GM23248 (cell line): ENCODE measurements around the gene MX2. TPM values are rescaled to one million over a fixed set of nuclear protein-coding genes. Genes with fewer than 3 reads are reported as not detected.

ENCODE experiments used
- DNase-seq: peaks from one replicate; pipeline ENCODE4 v3.0.0-alpha.2; 2015
- H2AFZ ChIP-seq: fragments of 200-600 bp; sonication (generic); 2 replicates; pipeline ENCODE4 v1.6.1; 2016; ENCODE audit warnings: antibody characterized with exemption
- H3F3A ChIP-seq: fragments of 200-600 bp; sonication (generic); 2 replicates; pipeline ENCODE4 v1.6.1; 2016; ENCODE audit warnings: mild to moderate bottlenecking, antibody characterized with exemption, mixed run types; ENCODE audit not compliant: insufficient read depth
- H3K27ac ChIP-seq: fragments of 200-600 bp; sonication (generic); 2 replicates; pipeline ENCODE4 v1.5.1; 2016; ENCODE audit warnings: mild to moderate bottlenecking
- H3K27me3 ChIP-seq: fragments of 200-600 bp; sonication (generic); replicated peaks from 2 replicates; pipeline ENCODE4 v1.6.1; 2016; ENCODE audit warnings: mild to moderate bottlenecking; ENCODE audit not compliant: insufficient read depth
- H3K36me3 ChIP-seq: fragments of 200-600 bp; sonication (generic); 2 replicates; pipeline ENCODE4 v1.6.1; 2016; ENCODE audit warnings: low read depth, mild to moderate bottlenecking
- H3K4me1 ChIP-seq: fragments of 200-600 bp; sonication (generic); 2 replicates; pipeline ENCODE4 v1.6.1; 2016; ENCODE audit warnings: mild to moderate bottlenecking; ENCODE audit not compliant: insufficient read depth
- H3K4me2 ChIP-seq: fragments of 200-600 bp; sonication (generic); one replicate; pipeline ENCODE4 v1.6.1; 2016; ENCODE audit warnings: mild to moderate bottlenecking; ENCODE audit not compliant: unreplicated experiment
- H3K4me3 ChIP-seq: fragments of 200-600 bp; sonication (generic); 2 replicates; pipeline ENCODE4 v1.5.1; 2016; ENCODE audit warnings: mild to moderate bottlenecking
- H3K79me2 ChIP-seq: fragments of 200-600 bp; sonication (generic); 2 replicates; pipeline ENCODE4 v1.6.1; 2016; ENCODE audit warnings: mild to moderate bottlenecking; ENCODE audit not compliant: insufficient read depth
- H3K9ac ChIP-seq: fragments of 200-600 bp; sonication (generic); 2 replicates; pipeline ENCODE4 v1.6.1; 2016; ENCODE audit warnings: mild to moderate bottlenecking
- H3K9me2 ChIP-seq: fragments of 200-600 bp; sonication (generic); 2 replicates; pipeline ENCODE4 v1.6.1; 2016; ENCODE audit warnings: mixed run types, mild to moderate bottlenecking, moderate library complexity; ENCODE audit not compliant: insufficient read depth
- H3K9me3 ChIP-seq: fragments of 200-600 bp; sonication (generic); one replicate; pipeline ENCODE4 v1.6.1; 2017; ENCODE audit warnings: low read depth
- H4K20me1 ChIP-seq: fragments of 200-600 bp; sonication (generic); 2 replicates; pipeline ENCODE4 v1.6.0; 2016; ENCODE audit not compliant: insufficient read depth
- EZH2 ChIP-seq: fragments of 200-600 bp; sonication (generic); IDR thresholded peaks from 2 replicates; pipeline ENCODE4 v1.6.1; 2018; ENCODE audit warnings: antibody characterized with exemption, mild to moderate bottlenecking; ENCODE audit not compliant: insufficient read depth, poor library complexity, severe bottlenecking
- EZH2phosphoT487 ChIP-seq: fragments of 200-600 bp; sonication (generic); IDR thresholded peaks from 2 replicates; pipeline ENCODE4 v1.6.1; 2018; ENCODE audit warnings: antibody characterized with exemption, moderate library complexity, mild to moderate bottlenecking, low read depth; ENCODE audit not compliant: insufficient read depth
- WGBS, 2 experiments: methylation state at CpG; one replicate each; pipeline ENCODE4 v1.1.6; 2015 to 2017; ENCODE audit warnings: low lambda C conversion rate in 2 of 2, low coverage in 1 of 2; ENCODE audit errors: missing lambda C conversion rate in 2 of 2; 5-methylcytosine and 5-hydroxymethylcytosine counted together
- in situ Hi-C: fragments of 300-500 bp; cut with MboI; formaldehyde crosslinking; loops from 2 replicates; pipeline ENCODE4 v1.15.0; 2020
- polyA plus RNA-seq: library from polyadenylated mRNA; unstranded; fragments of >200 nt; fragmentation: Nextera tagmentation; extraction: Ambion mirVana; gene quantifications from 2 replicates; pipeline ENCODE4 v1.2.1, GENCODE V29; 2016
- total RNA-seq: library from RNA; depleted of rRNA; stranded (reverse); fragments of >200 nt; shearing (Covaris generic); gene quantifications from 2 replicates; pipeline ENCODE4 v1.2.3, GENCODE V29; 2014

The MX2 gene
- total and polyA plus RNA-seq, 2 experiments from 2014 or later, result 0.54 to 0.85 TPM

GRCh38 chr21:41319273-41319672 is 42.6 kb upstream of the MX2 start:
- Histone ChIP-seq H3K4me1 (no peaks in the 10 kb centered on the region), H3K27ac (no peak overlapping the region), H3K4me3 (no peak overlapping the region), H3F3A (no peaks in the 10 kb centered on the region), H2AFZ (no peak overlapping the region), H3K79me2 (no peaks in the 10 kb centered on the region), H3K4me2 (no peak overlapping the region), H4K20me1 (no peaks in the 10 kb centered on the region), H3K27me3 (peaks cover 45% of the 10 kb centered on the region), H3K9me2 (no peaks in the 10 kb centered on the region), H3K9me3 (no peaks in the 10 kb centered on the region), H3K9ac (no peak overlapping the region), H3K36me3 (no peaks in the 10 kb centered on the region)
- 48 to 62% methylated on average over 7 of the region's 7 CpGs for WGBS, 2 experiments
- in situ Hi-C loops, result no loop called here
- TF ChIP-seq EZH2, result no peak
- no peak for TF ChIP-seq EZH2phosphoT487
- DNase-seq, result no peak

DNA sequence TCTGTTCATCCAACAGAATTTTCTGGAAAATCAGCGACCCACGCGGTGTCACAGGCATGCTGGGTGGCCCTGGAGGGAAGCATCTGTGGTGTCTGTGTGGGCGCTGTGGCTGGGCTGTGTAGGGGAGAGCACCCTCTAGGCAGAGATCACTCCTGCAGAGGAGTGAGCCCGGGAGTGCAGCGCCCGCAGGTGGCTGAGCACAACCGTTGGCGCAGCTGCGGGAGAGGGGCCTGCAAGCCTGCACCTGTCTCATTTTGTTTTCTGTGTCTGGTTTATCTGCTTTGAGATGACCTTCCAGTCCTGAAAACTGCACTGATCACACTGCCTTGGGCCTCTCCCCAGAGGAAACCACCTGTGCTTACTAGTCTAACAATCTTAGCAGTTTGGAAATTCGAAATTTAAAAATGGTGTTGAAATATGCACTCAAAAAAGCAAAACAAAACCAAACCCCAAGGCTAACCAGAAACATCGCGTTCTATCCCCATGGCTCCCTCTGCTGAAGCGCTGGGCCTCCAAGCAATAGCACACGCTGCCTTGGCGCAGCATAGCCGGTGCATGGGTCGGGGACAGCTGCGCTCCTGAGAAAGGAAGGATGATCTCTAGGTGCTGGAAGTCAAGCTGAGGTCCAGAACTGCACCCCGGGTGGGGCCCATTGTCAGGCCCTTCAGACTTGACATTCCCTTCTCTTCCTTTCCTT is 40.5 kb upstream of the MX2 start:
- 70 to 71% methylated on average over 19 to 20 of the region's 20 CpGs for WGBS, 2 experiments
- in situ Hi-C loops, result no loop called here
- TF ChIP-seq EZH2 (no peak), EZH2phosphoT487 (no peak)

GRCh38 chr21:41321908-41322495 is 39.8 kb upstream of the MX2 start:
- H3K9ac ChIP-seq, result no peak overlapping the region
- H3K79me2 ChIP-seq, result no peaks in the 10 kb centered on the region
- H3K9me3 ChIP-seq, result no peaks in the 10 kb centered on the region
- TF ChIP-seq EZH2 (no peak), EZH2phosphoT487 (no peak)
- in situ Hi-C loops, result no loop called here
- H3F3A ChIP-seq, result no peaks in the 10 kb centered on the region
- DNase-seq, result no peak
- no peaks in the 10 kb centered on the region for H4K20me1 ChIP-seq
- no peaks in the 10 kb centered on the region for H3K4me1 ChIP-seq
- H3K4me3 ChIP-seq, result no peak overlapping the region
- 49 to 57% methylated on average over 7 of the region's 7 CpGs for WGBS, 2 experiments
- H2AFZ ChIP-seq, result no peak overlapping the region
- H3K27me3 ChIP-seq, result peaks cover 26% of the 10 kb centered on the region
- H3K4me2 ChIP-seq, result no peak overlapping the region
- H3K36me3 ChIP-seq, result no peaks in the 10 kb centered on the region
- H3K9me2 ChIP-seq, result no peaks in the 10 kb centered on the region
- H3K27ac ChIP-seq, result no peak overlapping the region

More for the DNA sequence above, 40.5 kb upstream of the MX2 start:
- Histone ChIP-seq H3K9me2 (no peaks in the 10 kb centered on the region), H3K36me3 (no peaks in the 10 kb centered on the region), H3K27ac (no peak overlapping the region), H3K79me2 (no peaks in the 10 kb centered on the region), H4K20me1 (no peaks in the 10 kb centered on the region), H3K27me3 (peaks cover 32% of the 10 kb centered on the region), H3K9me3 (no peaks in the 10 kb centered on the region), H3K4me1 (no peaks in the 10 kb centered on the region), H3K9ac (no peak overlapping the region), H2AFZ (no peak overlapping the region), H3F3A (no peaks in the 10 kb centered on the region), H3K4me3 (no peak overlapping the region), H3K4me2 (no peak overlapping the region)
- no peak for DNase-seq

DNA sequence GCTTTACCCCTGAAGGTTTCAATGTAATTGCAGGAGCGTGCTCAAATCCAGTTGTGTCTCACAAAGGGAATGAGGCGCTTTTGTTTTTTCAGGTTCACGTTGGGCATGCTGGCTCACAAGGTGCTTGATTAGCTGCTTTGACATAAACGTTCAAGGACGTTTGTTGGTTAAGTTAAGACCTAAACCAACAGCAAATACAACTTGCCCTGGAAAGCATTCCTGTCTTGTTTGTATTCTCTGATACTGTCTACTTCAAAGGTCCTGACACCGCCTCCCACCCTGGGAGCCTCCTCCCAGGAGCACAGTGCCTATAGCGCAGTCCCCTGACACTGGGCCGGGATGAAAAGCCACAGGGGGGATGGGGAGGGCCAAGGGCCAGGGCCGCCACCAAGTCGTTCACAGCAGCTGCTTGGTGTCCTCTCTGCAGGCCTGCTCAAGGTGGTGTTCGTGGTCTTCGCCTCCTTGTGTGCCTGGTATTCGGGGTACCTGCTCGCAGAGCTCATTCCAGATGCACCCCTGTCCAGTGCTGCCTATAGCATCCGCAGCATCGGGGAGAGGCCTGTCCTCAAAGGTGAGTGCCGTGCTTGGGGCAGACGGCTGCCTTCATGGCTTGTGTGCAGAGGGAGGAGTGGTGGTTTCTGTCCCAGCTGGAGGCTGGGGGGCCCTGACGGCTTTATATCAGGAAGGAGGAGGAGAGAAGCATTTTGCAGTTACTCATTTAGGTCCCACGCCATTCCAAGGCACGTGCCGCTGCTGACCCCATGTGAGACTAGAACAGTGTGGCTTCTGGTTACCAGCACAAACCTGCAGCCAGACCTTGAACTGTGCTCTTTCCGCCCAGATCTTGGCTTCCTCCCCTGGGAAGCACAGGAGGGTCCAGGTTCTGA is 39.1 kb upstream of the MX2 start:
- Histone ChIP-seq H3K79me2 (no peaks in the 10 kb centered on the region), H3K9me3 (no peaks in the 10 kb centered on the region), H3K27me3 (peaks cover 19% of the 10 kb centered on the region), H3K27ac (no peak overlapping the region), H3K9me2 (no peaks in the 10 kb centered on the region), H3K4me2 (no peak overlapping the region), H4K20me1 (no peaks in the 10 kb centered on the region), H3K4me1 (no peaks in the 10 kb centered on the region), H3K4me3 (no peak overlapping the region), H2AFZ (no peak overlapping the region), H3K9ac (no peak overlapping the region), H3F3A (no peaks in the 10 kb centered on the region), H3K36me3 (no peaks in the 10 kb centered on the region)
- no peak for DNase-seq
- TF ChIP-seq EZH2 (no peak), EZH2phosphoT487 (no peak)
- WGBS, 2 experiments, result 56 to 58% methylated on average over 21 to 23 of the region's 23 CpGs
- in situ Hi-C loops, result no loop called here
